Esophagus squamous epithelium (tissue), 5 donors: Measurements from ENCODE around the gene PIPOX. TPM values are rescaled to one million over a fixed set of nuclear protein-coding genes. Genes with fewer than 3 reads are reported as not detected.

Experiments
- DNase-seq: peaks from one replicate; lab custom pipeline; 2025; lab: John Stamatoyannopoulos, UW
- H3K27ac ChIP-seq, 4 donors: fragments of 200-600 bp; sonication (generic); one replicate each; pipeline ENCODE4 v1.5.1; 2016 to 2019; ENCODE audit warnings: mild to moderate bottlenecking in 1 of 4
- H3K27me3 ChIP-seq, 4 donors: fragments of 200-600 bp; sonication (generic); 1 replicate in 3 of 4; 2 replicates in 1 of 4; pipeline versions ENCODE4 v1.5.1 to v1.6.0; 2017 to 2021; ENCODE audit warnings: antibody characterized with exemption in 1 of 4
- H3K36me3 ChIP-seq, 3 donors: fragments of 200-600 bp; sonication (generic); one replicate each; pipeline ENCODE4 v1.5.1; 2016 to 2019
- H3K4me1 ChIP-seq, 3 donors: fragments of 200-600 bp; sonication (generic); one replicate each; pipeline ENCODE4 v1.5.1; 2017 to 2019
- H3K4me3 ChIP-seq, 4 donors: fragments of 200-600 bp; sonication (generic); 1 replicate in 3 of 4; 2 replicates in 1 of 4; pipeline ENCODE4 v1.5.1; 2016 to 2019; ENCODE audit warnings: mild to moderate bottlenecking in 2 of 4, moderate library complexity in 1 of 4
- H3K9me3 ChIP-seq, 3 donors: fragments of 200-600 bp; sonication (generic); one replicate each; pipeline ENCODE4 v1.5.1; 2016 to 2019
- CTCF ChIP-seq, 6 experiments: fragments of 450-650 bp in 4 of 6; fragments of 200-600 bp in 2 of 6; sonication (generic) in 2 of 6; IDR thresholded peaks; one replicate each; pipeline ENCODE4 v1.5.1; 2016 to 2019; ENCODE audit warnings: antibody characterized with exemption in 6 of 6, mild to moderate bottlenecking in 4 of 6, moderate library complexity in 4 of 6
- POLR2A ChIP-seq, 4 donors: fragments of 450-650 bp; IDR thresholded peaks; one replicate each; pipeline ENCODE4 v1.6.1; 2017; ENCODE audit warnings: antibody characterized with exemption in 4 of 4, mild to moderate bottlenecking in 4 of 4, moderate library complexity in 3 of 4
- WGBS, 2 donors: methylation state at CpG; one replicate each; pipeline ENCODE4 v1.1.5; 2018; 5-methylcytosine and 5-hydroxymethylcytosine counted together
- intact Hi-C: fragments of 100-400 bp; cut with DNase I; formaldehyde crosslinking; loops from one replicate; pipeline ENCODE4 v1.15.0; 2022
- total RNA-seq, 4 donors: library from RNA; depleted of rRNA; stranded (reverse); fragments of >200 nt; gene quantifications; one replicate each; pipeline ENCODE4 v1.1.0, GENCODE V29; 2016
- donor health status: DM: yes; HTN: yes; CAD: no.

PIPOX gene
- total RNA-seq, 4 donors from 2014 or later, result 1.3 to 4.2 TPM; not detected in 2

GRCh38 chr17:29005936-29006511, 36.9 kb upstream of the PIPOX start, which contains the start of gene SEZ6:
Gene SEZ6, minus strand, starts transcription at chr17:29006033. Its CDS starts 164 bp downstream, at chr17:29005869.
- Histone ChIP-seq H3K27me3 (peaks cover 4 to 96% (median 23%) of the 10 kb centered on the region in 4 donors), H3K4me3 (peak within 1 kb of the TSS in 2 of 4 donors; percentile 19 to 47), H3K9me3 (no peaks in the 10 kb centered on the region), H3K36me3 (no peaks in the 10 kb centered on the region), H3K27ac (no peak within 1 kb of the TSS), H3K4me1 (peaks cover 0 to 13% (median 11%) of the 10 kb centered on the region in 3 donors)
- intact Hi-C loops, result no loop called here
- 21 to 42% methylated on average over 4 to 8 of the region's 43 CpGs for WGBS, 2 donors
- DNase-seq, result no peak
- TF ChIP-seq POLR2A (IDR thresholded peaks at IDR 0.05) (no peak), CTCF (IDR thresholded peaks at IDR 0.05) (peak in 2 of 6 experiments; percentile 26 to 30)

GRCh38 chr17:29007456-29007855, 35.5 kb upstream of the PIPOX start:
- Histone ChIP-seq H3K9me3 (no peaks in the 10 kb centered on the region), H3K36me3 (no peaks in the 10 kb centered on the region), H3K4me3 (no peak overlapping the region), H3K4me1 (peaks cover 0 to 13% (median 11%) of the 10 kb centered on the region in 3 donors), H3K27me3 (peaks cover 4 to 91% (median 23%) of the 10 kb centered on the region in 4 donors), H3K27ac (no peak overlapping the region)
- 10 to 17% methylated on average over 2 of the region's 2 CpGs for WGBS, 2 donors
- no peak for TF ChIP-seq POLR2A (IDR thresholded peaks at IDR 0.05)
- no peak for TF ChIP-seq CTCF (IDR thresholded peaks at IDR 0.05)
- intact Hi-C loops, result no loop called here
- no peak for DNase-seq

- intact Hi-C loops, result no loop called here
- WGBS, 2 donors, result 40 to 41% methylated on average over 2 of the region's 2 CpGs
- peaks cover 4 to 86% (median 23%) of the 10 kb centered on the region in 4 donors for H3K27me3 ChIP-seq
These were observed 35.0 kb upstream of the PIPOX start for GRCh38 chr17:29007860-29008455.

DNA sequence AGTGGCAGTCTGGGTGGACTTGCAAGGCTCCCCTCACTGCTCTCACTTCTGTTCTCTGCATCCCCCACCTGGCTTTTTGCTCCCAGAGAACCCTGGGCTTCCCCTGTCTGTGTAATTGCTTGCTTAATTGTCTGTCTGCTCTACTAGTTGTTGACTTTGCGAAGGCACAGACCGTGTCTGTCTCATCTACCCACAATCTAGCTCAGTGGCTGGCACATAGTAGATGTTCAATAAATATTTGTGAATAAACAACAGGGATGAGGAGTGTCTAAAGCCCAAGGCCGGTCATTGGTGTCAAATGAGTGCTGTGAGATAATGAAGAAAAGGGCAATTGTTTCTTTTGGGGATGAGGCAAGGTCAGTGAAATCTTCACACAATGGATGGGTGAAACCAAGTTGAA, 34.4 kb upstream of the PIPOX start:
- intact Hi-C loops, result no loop called here
- 56 to 59% methylated on average over 3 of the region's 3 CpGs for WGBS, 2 donors
- H3K9me3 ChIP-seq, result no peaks in the 10 kb centered on the region

More at GRCh38 chr17:29007860-29008455, 35.0 kb upstream of the PIPOX start:
- no peak overlapping the region for H3K4me3 ChIP-seq
- no peaks in the 10 kb centered on the region for H3K9me3 ChIP-seq
- no peaks in the 10 kb centered on the region for H3K36me3 ChIP-seq
- no peak overlapping the region for H3K27ac ChIP-seq
- TF ChIP-seq POLR2A (IDR thresholded peaks at IDR 0.05) (no peak), CTCF (IDR thresholded peaks at IDR 0.05) (no peak)
- no peak for DNase-seq
- peaks cover 0 to 13% (median 11%) of the 10 kb centered on the region in 3 donors for H3K4me1 ChIP-seq

More for the DNA sequence above, 34.4 kb upstream of the PIPOX start:
- Histone ChIP-seq H3K4me1 (peaks cover 0 to 13% (median 11%) of the 10 kb centered on the region in 3 donors), H3K4me3 (no peak overlapping the region), H3K27ac (no peak overlapping the region), H3K27me3 (peaks cover 4 to 80% (median 23%) of the 10 kb centered on the region in 4 donors), H3K36me3 (no peaks in the 10 kb centered on the region)
- DNase-seq, result no peak
- TF ChIP-seq POLR2A (IDR thresholded peaks at IDR 0.05) (no peak), CTCF (IDR thresholded peaks at IDR 0.05) (no peak)
